ENCODE data around the gene ZFP36.

ZFP36 gene

GRCh38 chr19:39407410-39407659 is 688 bp downstream of the ZFP36 start:
- Histone ChIP-seq H3K36me3 (replicated peaks; ENCODE audit: insufficient read depth, low read length) (peaks cover 12% of the 10 kb centered on the region; the same call in 1 of the 2 replicates), H3K27me3 (replicated peaks; ENCODE audit: insufficient read depth, low read length) (no peaks in the 10 kb centered on the region), H3K4me1 (ENCODE audit: low read length) (peaks cover 33% of the 10 kb centered on the region), H2AFZ (ENCODE audit: low read length) (no peak overlapping the region), H3K9ac (ENCODE audit: low read length) (peak overlapping the region; percentile 99), H3K9me3 (replicated peaks; ENCODE audit: insufficient read depth, low read length) (no peaks in the 10 kb centered on the region), H4K20me1 (ENCODE audit: insufficient read depth, low read length) (peaks cover 20% of the 10 kb centered on the region; the same call in 1 of the 2 replicates), H3K27ac (ENCODE audit: low read length) (peak overlapping the region; percentile 100), H3K79me2 (ENCODE audit: low read length) (peaks cover 24% of the 10 kb centered on the region), H3F3A (ENCODE audit: insufficient read depth, low read length) (peaks cover 90% of the 10 kb centered on the region), H3K4me3 (ENCODE audit: low read length) (peak overlapping the region; percentile 98), H3K9me2 (replicated peaks; ENCODE audit: insufficient read depth, low read length) (no peaks in the 10 kb centered on the region), H3K4me2 (ENCODE audit: low read depth, low read length) (peak overlapping the region; percentile 99)
- no peak for DNase-seq
- TF ChIP-seq EZH2 (optimal IDR thresholded peaks at IDR 0.05; ENCODE audit: low read depth, low read length) (no peak), EZH2phosphoT487 (IDR thresholded peaks at IDR 0.05; ENCODE audit: low read length) (no peak)
- TF ChIP-seq, protein P1, sequence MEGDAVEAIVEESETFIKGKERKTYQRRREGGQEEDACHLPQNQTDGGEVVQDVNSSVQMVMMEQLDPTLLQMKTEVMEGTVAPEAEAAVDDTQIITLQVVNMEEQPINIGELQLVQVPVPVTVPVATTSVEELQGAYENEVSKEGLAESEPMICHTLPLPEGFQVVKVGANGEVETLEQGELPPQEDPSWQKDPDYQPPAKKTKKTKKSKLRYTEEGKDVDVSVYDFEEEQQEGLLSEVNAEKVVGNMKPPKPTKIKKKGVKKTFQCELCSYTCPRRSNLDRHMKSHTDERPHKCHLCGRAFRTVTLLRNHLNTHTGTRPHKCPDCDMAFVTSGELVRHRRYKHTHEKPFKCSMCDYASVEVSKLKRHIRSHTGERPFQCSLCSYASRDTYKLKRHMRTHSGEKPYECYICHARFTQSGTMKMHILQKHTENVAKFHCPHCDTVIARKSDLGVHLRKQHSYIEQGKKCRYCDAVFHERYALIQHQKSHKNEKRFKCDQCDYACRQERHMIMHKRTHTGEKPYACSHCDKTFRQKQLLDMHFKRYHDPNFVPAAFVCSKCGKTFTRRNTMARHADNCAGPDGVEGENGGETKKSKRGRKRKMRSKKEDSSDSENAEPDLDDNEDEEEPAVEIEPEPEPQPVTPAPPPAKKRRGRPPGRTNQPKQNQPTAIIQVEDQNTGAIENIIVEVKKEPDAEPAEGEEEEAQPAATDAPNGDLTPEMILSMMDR (IDR thresholded peaks at IDR 0.05; ENCODE audit: low read length): no peak

- no peak for TF ChIP-seq EZH2 (optimal IDR thresholded peaks at IDR 0.05; ENCODE audit: low read depth, low read length)
- TF ChIP-seq EZH2phosphoT487 (IDR thresholded peaks at IDR 0.05; ENCODE audit: low read length): no peak
- TF ChIP-seq, protein P1 (IDR thresholded peaks at IDR 0.05; ENCODE audit: low read length): no peak; the same call in 1 of the 2 replicates
- DNase-seq: peak; percentile 78
- H3K36me3 ChIP-seq (replicated peaks; ENCODE audit: insufficient read depth, low read length): peaks cover 12% of the 10 kb centered on the region; the same call in 1 of the 2 replicates
- peak overlapping the region; percentile 99 for H3K4me2 ChIP-seq (ENCODE audit: low read depth, low read length)
- no peaks in the 10 kb centered on the region for H3K27me3 ChIP-seq (replicated peaks; ENCODE audit: insufficient read depth, low read length)
- H3K4me3 ChIP-seq (ENCODE audit: low read length): peak overlapping the region; percentile 98
- no peak overlapping the region for H2AFZ ChIP-seq (ENCODE audit: low read length)
- H3K9ac ChIP-seq (ENCODE audit: low read length): peak overlapping the region; percentile 99
- no peaks in the 10 kb centered on the region for H3K9me3 ChIP-seq (replicated peaks; ENCODE audit: insufficient read depth, low read length)
- peaks cover 24% of the 10 kb centered on the region for H3K79me2 ChIP-seq (ENCODE audit: low read length)
- peak overlapping the region; percentile 100 for H3K27ac ChIP-seq (ENCODE audit: low read length)
- no peaks in the 10 kb centered on the region for H3K9me2 ChIP-seq (replicated peaks; ENCODE audit: insufficient read depth, low read length)
- peaks cover 86% of the 10 kb centered on the region for H3F3A ChIP-seq (ENCODE audit: insufficient read depth, low read length)
- peaks cover 31% of the 10 kb centered on the region for H3K4me1 ChIP-seq (ENCODE audit: low read length)
- peaks cover 20% of the 10 kb centered on the region; the same call in 1 of the 2 replicates for H4K20me1 ChIP-seq (ENCODE audit: insufficient read depth, low read length)
Observed at GRCh38 chr19:39407660-39408391, 1.2 kb downstream of the ZFP36 start.

GRCh38 chr19:39408392-39409207 is 2.0 kb downstream of the ZFP36 start:
- no peaks in the 10 kb centered on the region for H3K9me2 ChIP-seq (replicated peaks; ENCODE audit: insufficient read depth, low read length)
- no peak overlapping the region for H2AFZ ChIP-seq (ENCODE audit: low read length)
- H3K4me1 ChIP-seq (ENCODE audit: low read length): peaks cover 27% of the 10 kb centered on the region
- no peak for TF ChIP-seq EZH2 (optimal IDR thresholded peaks at IDR 0.05; ENCODE audit: low read depth, low read length)
- no peak for TF ChIP-seq EZH2phosphoT487 (IDR thresholded peaks at IDR 0.05; ENCODE audit: low read length)
- TF ChIP-seq, protein P1 (IDR thresholded peaks at IDR 0.05; ENCODE audit: low read length): no peak
- peaks cover 12% of the 10 kb centered on the region; the same call in 1 of the 2 replicates for H3K36me3 ChIP-seq (replicated peaks; ENCODE audit: insufficient read depth, low read length)
- H3K79me2 ChIP-seq (ENCODE audit: low read length): peaks cover 24% of the 10 kb centered on the region
- peaks cover 79% of the 10 kb centered on the region for H3F3A ChIP-seq (ENCODE audit: insufficient read depth, low read length)
- peak overlapping the region; percentile 98 for H3K4me3 ChIP-seq (ENCODE audit: low read length)
- peak overlapping the region; percentile 99 for H3K9ac ChIP-seq (ENCODE audit: low read length)
- H3K27me3 ChIP-seq (replicated peaks; ENCODE audit: insufficient read depth, low read length): no peaks in the 10 kb centered on the region
- no peaks in the 10 kb centered on the region for H3K9me3 ChIP-seq (replicated peaks; ENCODE audit: insufficient read depth, low read length)
- peak overlapping the region; percentile 100 for H3K27ac ChIP-seq (ENCODE audit: low read length)
- H3K4me2 ChIP-seq (ENCODE audit: low read depth, low read length): peak overlapping the region; percentile 99
- peak; percentile 40 for DNase-seq
- H4K20me1 ChIP-seq (ENCODE audit: insufficient read depth, low read length): peaks cover 20% of the 10 kb centered on the region; the same call in 1 of the 2 replicates
